Mesodermal cell (in vitro differentiated cells): Measurements from ENCODE around the gene SPINK7.

Experiments
- H3K27ac ChIP-seq: 2 replicates; pipeline ENCODE4 v1.7.0; 2013; ENCODE audit warnings: mild to moderate bottlenecking, low read depth, low read length, moderate library complexity; ENCODE audit not compliant: severe bottlenecking
- H3K36me3 ChIP-seq: 2 replicates; pipeline ENCODE4 v1.7.1; 2013; ENCODE audit warnings: mild to moderate bottlenecking, low read length, moderate library complexity; ENCODE audit not compliant: control insufficient read depth, insufficient read depth
- H3K4me1 ChIP-seq: one replicate; pipeline ENCODE4 v1.7.1; 2013; ENCODE audit warnings: mild to moderate bottlenecking, low read length; ENCODE audit not compliant: insufficient read depth, control insufficient read depth, poor library complexity, severe bottlenecking
- H3K4me3 ChIP-seq: 2 replicates; pipeline ENCODE4 v1.7.0; 2013; ENCODE audit warnings: low read length, control low read depth, mild to moderate bottlenecking; ENCODE audit not compliant: insufficient read depth, poor library complexity, severe bottlenecking; ENCODE audit errors: extremely low read depth
- H3K9me3 ChIP-seq: 2 replicates; pipeline ENCODE4 v1.7.1; 2013; ENCODE audit warnings: mild to moderate bottlenecking, low read length, moderate library complexity; ENCODE audit not compliant: control insufficient read depth
- WGBS, 2 experiments: methylation state at CpG; one replicate each; pipeline ENCODE4 v1.1.5; 2013; ENCODE audit warnings: missing lambda C conversion rate in 2 of 2; ENCODE audit not compliant: insufficient coverage in 2 of 2; 5-methylcytosine and 5-hydroxymethylcytosine counted together

SPINK7 gene

GRCh38 chr5:148343603-148344487, 31.6 kb downstream of the SPINK7 start:
- 86% methylated on average over 1 of the region's 7 CpGs; no CpG with 5 or more reads in 1 of the 2 experiments for WGBS, 2 experiments
- H3K36me3 ChIP-seq = no peaks in the 10 kb centered on the region
- no peak overlapping the region for H3K27ac ChIP-seq
- no peak overlapping the region for H3K4me3 ChIP-seq
- H3K4me1 ChIP-seq = no peaks in the 10 kb centered on the region
- no peaks in the 10 kb centered on the region for H3K9me3 ChIP-seq

GRCh38 chr5:148347706-148348105, 35.5 kb downstream of the SPINK7 start:
- Histone ChIP-seq H3K4me3 (no peak overlapping the region), H3K4me1 (no peaks in the 10 kb centered on the region), H3K36me3 (no peaks in the 10 kb centered on the region), H3K27ac (no peak overlapping the region), H3K9me3 (no peaks in the 10 kb centered on the region)
- no CpG with 5 or more reads among the region's 1 CpG for WGBS, 2 experiments

- no CpG with 5 or more reads among the region's 1 CpG for WGBS, 2 experiments
- Histone ChIP-seq H3K36me3 (no peaks in the 10 kb centered on the region), H3K4me3 (no peak overlapping the region), H3K9me3 (no peaks in the 10 kb centered on the region), H3K4me1 (no peaks in the 10 kb centered on the region), H3K27ac (no peak overlapping the region)
These were observed 40.5 kb downstream of the SPINK7 start for GRCh38 chr5:148352696-148353095.

- Histone ChIP-seq H3K4me1 (no peaks in the 10 kb centered on the region), H3K4me3 (no peak overlapping the region), H3K27ac (no peak overlapping the region), H3K36me3 (no peaks in the 10 kb centered on the region), H3K9me3 (no peaks in the 10 kb centered on the region)
- WGBS, 2 experiments = no CpG with 5 or more reads among the region's 2 CpGs
These were observed 41.4 kb downstream of the SPINK7 start for GRCh38 chr5:148353634-148354033.

- Histone ChIP-seq H3K9me3 (no peaks in the 10 kb centered on the region), H3K27ac (no peak overlapping the region), H3K4me3 (no peak overlapping the region), H3K4me1 (no peaks in the 10 kb centered on the region), H3K36me3 (no peaks in the 10 kb centered on the region)
These were observed 52.1 kb downstream of the SPINK7 start for GRCh38 chr5:148364343-148364742.
